ENCODE data around the gene WDR91.

The WDR91 gene

GRCh38 chr7:135159359-135160085 is 51.8 kb downstream of the WDR91 start:
- DNase-seq: no peak

GRCh38 chr7:135158874-135159273 is 52.5 kb downstream of the WDR91 start:
- no peak for DNase-seq

GRCh38 chr7:135158141-135158655 is 53.1 kb downstream of the WDR91 start:
- no peak for DNase-seq

GRCh38 chr7:135156290-135156689 is 55.0 kb downstream of the WDR91 start:
- no peak for DNase-seq

DNA sequence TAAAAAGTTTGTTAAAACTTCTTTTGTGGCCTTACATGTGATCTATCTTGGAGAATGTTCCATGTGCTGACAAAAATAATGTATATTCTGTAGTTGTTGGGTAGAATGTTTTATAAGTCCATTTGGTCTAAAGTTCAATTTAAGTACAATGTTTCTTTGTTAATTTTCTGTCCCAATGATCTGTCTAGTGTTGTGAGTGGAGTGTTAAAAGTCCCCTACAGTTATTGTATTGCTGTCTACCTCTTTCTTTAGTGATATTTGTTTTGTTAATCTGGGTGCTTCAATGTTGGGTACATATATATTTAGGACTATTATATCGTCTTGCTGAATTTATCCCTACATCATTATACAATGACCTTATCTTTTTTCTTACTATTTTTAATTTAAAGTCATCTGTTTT is 56.6 kb downstream of the WDR91 start:
- no peak for DNase-seq

GRCh38 chr7:135152442-135152841 is 58.9 kb downstream of the WDR91 start:
- no peak for DNase-seq

GRCh38 chr7:135151533-135151932 is 59.8 kb downstream of the WDR91 start:
- no peak for DNase-seq

DNA sequence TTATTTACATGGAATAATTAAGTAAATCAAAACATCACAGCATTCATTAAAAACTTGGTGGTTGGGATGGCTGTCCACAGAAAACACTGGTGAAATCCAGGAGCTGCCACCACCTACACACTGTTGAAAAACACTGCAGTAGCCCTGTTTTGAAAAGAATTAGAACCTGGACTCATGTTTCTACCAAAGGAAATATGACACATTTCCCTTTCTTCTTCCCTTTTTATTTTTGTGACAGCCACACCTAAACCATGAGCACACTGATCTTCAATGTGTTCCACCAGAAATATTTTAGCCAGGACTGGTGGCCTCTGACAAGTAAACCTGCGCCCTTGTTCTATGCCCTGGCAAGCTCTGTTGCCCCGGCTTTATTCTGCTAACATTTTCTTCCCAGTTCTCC is 60.2 kb downstream of the WDR91 start:
- no peak for DNase-seq

- DNase-seq: no peak
Measured at GRCh38 chr7:135150072-135150782, 61.1 kb downstream of the WDR91 start.

GRCh38 chr7:135147899-135148721 is 63.2 kb downstream of the WDR91 start, which contains the start of gene TMEM140:
Gene TMEM140, plus strand, starts transcription at chr7:135148072. Its CDS starts 16,370 bp downstream, at chr7:135164442.
- DNase-seq: no peak

DNA sequence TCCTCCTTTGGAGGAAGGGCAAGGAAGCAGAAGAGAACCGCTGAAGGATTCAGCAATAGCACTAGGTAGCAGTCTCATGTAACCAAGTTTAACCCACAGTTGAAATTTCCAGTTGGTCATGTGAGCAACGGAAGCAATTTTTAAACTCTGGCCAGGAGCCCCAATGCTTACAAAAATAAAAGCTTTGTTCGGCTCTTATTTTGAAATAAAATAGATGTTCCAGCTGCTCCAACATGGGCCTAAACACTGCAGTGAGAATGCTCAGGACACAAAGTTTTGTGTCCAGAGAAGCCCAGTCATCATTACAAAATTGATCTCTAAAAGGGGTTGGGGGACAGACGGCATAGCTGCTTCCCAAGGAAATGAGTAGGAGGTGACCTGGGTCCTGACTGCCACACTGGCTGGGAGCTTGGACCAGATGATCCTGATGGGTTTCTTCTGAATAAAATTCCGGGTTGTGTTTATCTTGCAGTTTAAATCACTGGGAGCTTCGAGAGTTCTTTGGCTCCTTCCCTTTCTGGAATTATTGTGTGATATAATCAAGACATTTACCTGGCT is 63.9 kb downstream of the WDR91 start:
- DNase-seq: no peak

DNA sequence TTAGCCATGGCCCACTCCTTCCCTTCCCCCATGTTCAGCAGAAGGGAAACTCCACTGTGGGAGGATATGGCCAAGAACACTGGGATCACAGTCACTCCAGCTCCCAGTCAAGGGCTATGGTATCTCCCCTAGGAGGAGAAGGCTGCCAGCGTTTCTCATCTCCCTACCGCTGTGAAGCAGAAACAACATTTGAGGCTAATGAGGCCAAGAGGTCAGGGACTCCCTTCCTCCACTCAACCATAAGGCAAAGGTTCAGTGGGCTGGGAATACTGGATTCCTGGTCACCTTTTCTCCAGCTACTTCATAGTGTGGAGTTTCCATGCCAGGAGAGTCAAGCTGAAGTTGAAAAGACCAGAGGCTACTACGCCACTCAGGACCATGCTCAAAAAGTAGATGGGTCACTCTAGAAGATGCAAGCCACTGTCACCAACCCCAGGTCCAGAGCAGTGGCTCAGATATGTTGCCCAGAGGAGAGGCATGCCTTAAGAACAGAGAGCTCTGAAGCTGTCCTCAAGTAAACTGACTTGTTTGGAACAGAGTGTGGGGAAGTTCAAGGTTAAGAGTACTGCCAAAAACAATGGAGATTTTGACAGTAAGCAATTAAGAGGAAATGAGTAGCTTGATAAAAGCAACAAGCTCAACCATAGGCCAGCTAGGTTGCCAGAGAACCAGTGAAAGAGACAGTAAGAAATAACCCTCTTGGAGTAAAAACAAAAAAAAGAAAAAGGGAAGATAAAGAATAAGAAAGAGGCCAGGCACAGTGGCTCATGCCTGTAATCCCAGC is 67.2 kb downstream of the WDR91 start:
- DNase-seq: no peak
